ENCODE results near the gene EXD3. TPM values are rescaled to one million over a fixed set of nuclear protein-coding genes. Genes with fewer than 3 reads are reported as not detected.

Gene EXD3
- total RNA-seq, 1 experiment from 2014 or later = 4.7 TPM

GRCh38 chr9:137319739-137320551 lies 103.0 kb downstream of the EXD3 start:
- DNase-seq (ENCODE audit: low read depth) = no peak

GRCh38 chr9:137319011-137319738 lies 103.8 kb downstream of the EXD3 start:
- DNase-seq (ENCODE audit: low read depth) = no peak

GRCh38 chr9:137318602-137319001 lies 104.4 kb downstream of the EXD3 start:
- no peak for DNase-seq (ENCODE audit: low read depth)

- no peak for DNase-seq (ENCODE audit: low read depth)
Measured at GRCh38 chr9:137317718-137318511, 105.0 kb downstream of the EXD3 start.

- no peak for DNase-seq (ENCODE audit: low read depth)
Measured at GRCh38 chr9:137317021-137317717, 105.8 kb downstream of the EXD3 start.

- DNase-seq (ENCODE audit: low read depth) = no peak
Measured at GRCh38 chr9:137316012-137316981, 106.7 kb downstream of the EXD3 start.

GRCh38 chr9:137315581-137316011 lies 107.4 kb downstream of the EXD3 start:
- no peak for DNase-seq (ENCODE audit: low read depth)

- DNase-seq (ENCODE audit: low read depth) = no peak
Measured at GRCh38 chr9:137314561-137315560, 108.1 kb downstream of the EXD3 start.

GRCh38 chr9:137313956-137314560 lies 108.9 kb downstream of the EXD3 start:
- DNase-seq (ENCODE audit: low read depth) = no peak

GRCh38 chr9:137313326-137313936 lies 109.5 kb downstream of the EXD3 start:
- DNase-seq (ENCODE audit: low read depth) = no peak

GRCh38 chr9:137312852-137313325 lies 110.1 kb downstream of the EXD3 start:
- DNase-seq (ENCODE audit: low read depth) = no peak

- DNase-seq (ENCODE audit: low read depth) = no peak
Measured at GRCh38 chr9:137311986-137312851, 110.7 kb downstream of the EXD3 start.

- no peak for DNase-seq (ENCODE audit: low read depth)
Measured at GRCh38 chr9:137311171-137311985, 111.6 kb downstream of the EXD3 start.

GRCh38 chr9:137310189-137311052 lies 112.5 kb downstream of the EXD3 start:
- no peak for DNase-seq (ENCODE audit: low read depth)

Measured in HT1080 (cell line).